LoVo (cell line): ENCODE results near the gene DUSP8.
"Not testable (repeated sequence)": the region's sequence is repeated elsewhere in the genome, so short reads cannot be mapped to it uniquely, and the experiment has no call there.

Experiments used
- DNase-seq: peaks from one replicate; pipeline ENCODE4 v3.0.0-alpha.2; 2016; ENCODE audit warnings: low spot score

DUSP8 gene

GRCh38 chr11:1572197-1573076 lies at the start of gene DUSP8:
TSS of gene DUSP8 (minus strand) at chr11:1572271. CDS start at chr11:1565826, 6,445 bp downstream.
- DNase-seq, result peak; percentile 95

GRCh38 chr11:1619449-1619848 lies 47.4 kb upstream of the DUSP8 start:
- DNase-seq, result no peak

- no peak for DNase-seq
These were observed 46.2 kb upstream of the DUSP8 start for GRCh38 chr11:1618231-1618630.

GRCh38 chr11:1608363-1608762 lies 36.3 kb upstream of the DUSP8 start, which contains the start of gene KRTAP5-3:
TSS of gene KRTAP5-3 (minus strand) at chr11:1608463. CDS start at chr11:1608385, 78 bp downstream.
- no peak for DNase-seq

- not testable (repeated sequence) for DNase-seq
These were observed 35.8 kb upstream of the DUSP8 start for GRCh38 chr11:1607901-1608300.

GRCh38 chr11:1607156-1607845 lies 35.2 kb upstream of the DUSP8 start:
- not testable (repeated sequence) for DNase-seq

- DNase-seq, result not testable (repeated sequence)
These were observed 33.9 kb upstream of the DUSP8 start for GRCh38 chr11:1605923-1606322.

- no peak for DNase-seq
These were observed 32.6 kb upstream of the DUSP8 start for GRCh38 chr11:1604711-1605110.

GRCh38 chr11:1604181-1604580 lies 32.1 kb upstream of the DUSP8 start:
- no peak for DNase-seq

- DNase-seq, result no peak
These were observed 31.6 kb upstream of the DUSP8 start for GRCh38 chr11:1603629-1604028.

GRCh38 chr11:1601663-1602062 lies 29.6 kb upstream of the DUSP8 start:
- DNase-seq, result not testable (repeated sequence)

- no peak for DNase-seq
These were observed 28.6 kb upstream of the DUSP8 start for GRCh38 chr11:1600626-1601025.

GRCh38 chr11:1598816-1599215 lies 26.7 kb upstream of the DUSP8 start:
- no peak for DNase-seq

- DNase-seq, result not testable (repeated sequence)
These were observed 26.3 kb upstream of the DUSP8 start for GRCh38 chr11:1598406-1598805.

GRCh38 chr11:1597994-1598380 lies 25.9 kb upstream of the DUSP8 start, which contains the start of gene KRTAP5-2:
TSS of gene KRTAP5-2 (minus strand) at chr11:1598294. CDS start at chr11:1598250, 44 bp downstream.
- no peak for DNase-seq

- no peak for DNase-seq
These were observed 25.4 kb upstream of the DUSP8 start for GRCh38 chr11:1597331-1597993.

GRCh38 chr11:1596576-1597121 lies 24.6 kb upstream of the DUSP8 start:
- not testable (repeated sequence) for DNase-seq

- not testable (repeated sequence) for DNase-seq
These were observed 24.0 kb upstream of the DUSP8 start for GRCh38 chr11:1595994-1596575.

- DNase-seq, result no peak
These were observed 20.6 kb upstream of the DUSP8 start for GRCh38 chr11:1592628-1593027.

- DNase-seq, result no peak
These were observed 17.9 kb upstream of the DUSP8 start for GRCh38 chr11:1589996-1590395.

GRCh38 chr11:1589191-1589963 lies 17.3 kb upstream of the DUSP8 start:
- peak; percentile 26 for DNase-seq
